ENCODE data around the gene SLC35F5. TPM values are rescaled to one million over a fixed set of nuclear protein-coding genes. Genes with fewer than 3 reads are reported as not detected.
A peak's percentile ranks its signal among the peaks of the same experiment; 100 is the strongest.
"Not testable (repeated sequence)": the region's sequence is repeated elsewhere in the genome, so short reads cannot be mapped to it uniquely, and the experiment has no call there.

SLC35F5 gene
- total and polyA plus RNA-seq, 9 donors, result 19.5 to 77.9 (median 59.8) TPM

DNA sequence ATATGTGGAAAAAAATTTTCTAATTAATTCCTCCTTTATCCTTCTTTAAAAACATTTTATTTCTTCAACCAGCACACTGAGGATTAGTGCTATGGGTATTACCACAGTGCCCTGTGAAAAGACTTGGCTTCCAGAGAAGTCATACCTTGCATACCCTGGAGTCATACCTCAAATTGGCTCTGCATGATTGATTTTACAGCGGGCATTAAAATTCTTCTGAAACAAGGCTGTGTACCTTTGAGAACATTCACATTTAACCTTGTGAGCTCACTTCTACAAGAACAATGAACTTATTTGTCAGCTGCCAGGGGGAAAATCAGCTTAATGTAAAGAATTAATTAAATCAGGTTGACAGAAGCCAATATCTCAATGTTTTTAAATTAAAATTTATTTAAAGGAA lies 44.6 kb downstream of the SLC35F5 start:
- WGBS, 3 donors, result 90 to 98% (median 97%) methylated on average over 1 of the region's 1 CpG
- intact Hi-C loops (cut with DNase I), result no loop called here
- TF ChIP-seq EP300 (IDR thresholded peaks at IDR 0.05) (no peak), POLR2A (IDR thresholded peaks at IDR 0.05) (no peak), CTCF (IDR thresholded peaks at IDR 0.05) (no peak)
- Histone ChIP-seq H3K27me3 (no peaks in the 10 kb centered on the region), H3K4me1 (ENCODE audit: insufficient read depth) (no peaks in the 10 kb centered on the region), H3K27ac (no peak overlapping the region), H3K4me3 (no peak overlapping the region), H3K9me3 (no peaks in the 10 kb centered on the region), H3K36me3 (no peaks in the 10 kb centered on the region)
- DNase-seq, result no peak

DNA sequence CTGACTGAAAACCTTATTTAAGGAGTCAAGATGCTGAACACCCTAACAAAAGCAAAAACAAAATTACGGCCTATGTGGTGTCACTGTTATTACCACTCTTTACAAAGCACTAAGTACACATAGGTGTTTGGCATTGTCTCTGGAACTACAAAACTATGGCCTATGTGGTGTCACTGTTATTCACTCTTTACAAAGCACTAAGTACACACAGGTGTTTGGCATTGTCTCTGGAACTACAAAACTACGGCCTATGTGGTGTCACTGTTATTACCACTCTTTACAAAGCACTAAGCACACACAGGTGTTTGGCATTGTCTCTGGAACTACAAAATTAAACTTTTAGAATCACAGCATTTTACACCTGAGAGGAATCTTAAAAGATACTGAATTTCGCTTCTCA lies 47.4 kb downstream of the SLC35F5 start:
- intact Hi-C loops (cut with DNase I), result no loop called here
- H3K36me3 ChIP-seq, result no peaks in the 10 kb centered on the region
- no peaks in the 10 kb centered on the region for H3K9me3 ChIP-seq
- H3K27ac ChIP-seq, result no peak overlapping the region
- 92 to 96% (median 92%) methylated on average over 3 of the region's 3 CpGs for WGBS, 3 donors
- TF ChIP-seq CTCF (IDR thresholded peaks at IDR 0.05) (no peak), POLR2A (IDR thresholded peaks at IDR 0.05) (no peak), EP300 (IDR thresholded peaks at IDR 0.05) (no peak)
- no peaks in the 10 kb centered on the region for H3K27me3 ChIP-seq
- no peak for DNase-seq
- H3K4me3 ChIP-seq, result no peak overlapping the region
- H3K4me1 ChIP-seq (ENCODE audit: insufficient read depth), result peaks cover 6% of the 10 kb centered on the region

DNA sequence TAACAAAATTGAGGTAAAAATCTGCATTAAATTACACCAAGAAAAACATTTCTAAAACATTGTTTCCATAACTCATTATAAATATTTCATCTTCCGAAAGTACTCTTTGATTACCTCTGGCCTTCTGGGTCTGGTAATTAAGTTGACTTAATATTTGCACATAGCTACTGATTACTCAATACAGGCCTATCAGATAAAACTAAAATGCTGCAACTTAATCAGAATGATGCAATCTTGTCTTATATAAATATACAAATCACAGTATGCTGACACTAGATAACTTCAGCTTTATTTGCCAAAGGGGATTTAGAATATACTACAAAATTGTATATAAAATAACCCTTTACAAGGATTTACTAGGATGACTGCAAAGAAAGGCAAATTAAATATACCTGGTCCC lies 49.3 kb downstream of the SLC35F5 start:
- no peaks in the 10 kb centered on the region for H3K27me3 ChIP-seq
- no peaks in the 10 kb centered on the region for H3K9me3 ChIP-seq
- 69 to 86% (median 71%) methylated on average over 1 of the region's 1 CpG for WGBS, 3 donors
- TF ChIP-seq POLR2A (IDR thresholded peaks at IDR 0.05) (no peak), CTCF (IDR thresholded peaks at IDR 0.05) (no peak), EP300 (IDR thresholded peaks at IDR 0.05) (no peak)
- intact Hi-C loops (cut with DNase I), result no loop called here
- H3K36me3 ChIP-seq, result no peaks in the 10 kb centered on the region
- H3K4me3 ChIP-seq, result no peak overlapping the region
- peaks cover 6% of the 10 kb centered on the region for H3K4me1 ChIP-seq (ENCODE audit: insufficient read depth)
- DNase-seq, result no peak
- H3K27ac ChIP-seq, result no peak overlapping the region

GRCh38 chr2:113705982-113706523 lies 50.4 kb downstream of the SLC35F5 start:
- DNase-seq, result peak; percentile 24 to 71 (median 38)
- intact Hi-C loops (cut with DNase I), result no loop called here
- Histone ChIP-seq H3K27me3 (no peaks in the 10 kb centered on the region), H3K4me1 (ENCODE audit: insufficient read depth) (peaks cover 6% of the 10 kb centered on the region), H3K27ac (no peak overlapping the region), H3K9me3 (no peaks in the 10 kb centered on the region), H3K4me3 (no peak overlapping the region), H3K36me3 (no peaks in the 10 kb centered on the region)
- WGBS, 3 donors, result 8 to 16% (median 13%) methylated on average over 7 of the region's 7 CpGs
- TF ChIP-seq EP300 (IDR thresholded peaks at IDR 0.05) (no peak), CTCF (IDR thresholded peaks at IDR 0.05) (no peak), POLR2A (IDR thresholded peaks at IDR 0.05) (no peak)

GRCh38 chr2:113704300-113704993 lies 52.0 kb downstream of the SLC35F5 start:
- 95 to 97% (median 96%) methylated on average over 54 of the region's 54 CpGs for WGBS, 3 donors
- H3K4me3 ChIP-seq; H3K9me3 ChIP-seq; DNase-seq; H3K27me3 ChIP-seq; H3K27ac ChIP-seq; H3K4me1 ChIP-seq (ENCODE audit: insufficient read depth); H3K36me3 ChIP-seq; intact Hi-C loops (cut with DNase I): not testable (repeated sequence)
